A673 (cell line): ENCODE data around the gene IMPDH1.

ENCODE experiments used
- CTCF ChIP-seq: fragments of 300-800, 200-600 bp; sonication (generic); conservative IDR thresholded peaks from 2 replicates; pipeline ENCODE4 v1.5.1; 2017; ENCODE audit warnings: low read depth, mild to moderate bottlenecking, antibody characterized with exemption, low read length, moderate library complexity, mixed read lengths
- EZH2 ChIP-seq: fragments of 200-600 bp; sonication (generic); IDR thresholded peaks from 2 replicates; pipeline ENCODE4 v1.6.1; 2017; ENCODE audit warnings: borderline replicate concordance, low read depth, mild to moderate bottlenecking, mixed read lengths, antibody characterized with exemption, low read length; ENCODE audit not compliant: poor library complexity, severe bottlenecking

GRCh38 chr7:128400566-128400965 is 9.2 kb downstream of the IMPDH1 start:
- TF ChIP-seq CTCF (no peak), EZH2 (no peak)
